Lower leg skin (tissue), 4 donors: ENCODE results near the gene HSD17B2. TPM values are rescaled to one million over a fixed set of nuclear protein-coding genes. Genes with fewer than 3 reads are reported as not detected.

ENCODE experiments used
- DNase-seq, 2 donors: peaks; one replicate each; pipeline ENCODE4 v3.0.0-alpha.2; 2019; ENCODE audit warnings: low spot score in 2 of 2
- H3K4me3 ChIP-seq: fragments of 200-600 bp; sonication (generic); 2 replicates; pipeline ENCODE4 v1.5.1; 2017; ENCODE audit warnings: mild to moderate bottlenecking, low read depth; ENCODE audit not compliant: poor library complexity, severe bottlenecking
- CTCF ChIP-seq, 3 donors: fragments of 450-650 bp; IDR thresholded peaks; one replicate each; pipeline ENCODE4 v1.5.1; 2016; ENCODE audit warnings: antibody characterized with exemption in 3 of 3, mild to moderate bottlenecking in 3 of 3, moderate library complexity in 2 of 3
- POLR2A ChIP-seq, 2 donors: fragments of 450-650 bp; IDR thresholded peaks; one replicate each; pipeline ENCODE4 v1.6.1; 2016 to 2017; ENCODE audit warnings: antibody characterized with exemption in 2 of 2, mild to moderate bottlenecking in 1 of 2, moderate library complexity in 1 of 2
- WGBS, 2 donors: methylation state at CpG; one replicate each; pipeline ENCODE4 v1.1.5; 2018; 5-methylcytosine and 5-hydroxymethylcytosine counted together
- intact Hi-C: fragments of 100-400 bp; cut with DNase I; formaldehyde crosslinking; loops from one replicate; pipeline ENCODE4 v1.15.0; 2023; ENCODE audit warnings: low total_unique reads
- total RNA-seq, 4 donors: library from RNA; depleted of rRNA; stranded (reverse); fragments of >200 nt; gene quantifications; one replicate each; pipeline ENCODE4 v1.1.0, GENCODE V29; 2016

Gene HSD17B2
- total RNA-seq = 1 to 10 TPM in 3 of 4 donors, not detected in 1; 3.0 to 6.0 (median 5.2) TPM

- H3K4me3 ChIP-seq = no peak within 1 kb of the TSS
- WGBS, 2 donors = 70 to 74% methylated on average over 6 of the region's 6 CpGs
- DNase-seq = no peak
- intact Hi-C loops = loop anchor here (10.0 kb wide), 1 partner anchor 200 kb away; no protein-coding TSS in a partner anchor
- no peak for TF ChIP-seq CTCF (IDR thresholded peaks at IDR 0.05)
- TF ChIP-seq POLR2A (IDR thresholded peaks at IDR 0.05) = no peak
Observed at GRCh38 chr16:82034981-82035612, at the start of gene HSD17B2. Gene HSD17B2, plus strand, starts transcription at chr16:82035253. Its CDS starts 172 bp downstream, at chr16:82035425.

- no peak for DNase-seq
- TF ChIP-seq CTCF (IDR thresholded peaks at IDR 0.05) (no peak), POLR2A (IDR thresholded peaks at IDR 0.05) (no peak)
- WGBS, 2 donors = 85 to 86% methylated on average over 8 of the region's 8 CpGs
- intact Hi-C loops = no loop called here
- no peak overlapping the region for H3K4me3 ChIP-seq
Observed at GRCh38 chr16:81987121-81987520, 47.9 kb upstream of the HSD17B2 start.

GRCh38 chr16:81987706-81988105 is 47.3 kb upstream of the HSD17B2 start:
- WGBS, 2 donors = 69 to 86% methylated on average over 5 of the region's 5 CpGs
- intact Hi-C loops = no loop called here
- DNase-seq = no peak
- TF ChIP-seq CTCF (IDR thresholded peaks at IDR 0.05) (no peak), POLR2A (IDR thresholded peaks at IDR 0.05) (no peak)
- H3K4me3 ChIP-seq = no peak overlapping the region

GRCh38 chr16:81992859-81993258 is 42.2 kb upstream of the HSD17B2 start:
- intact Hi-C loops = no loop called here
- 39 to 74% methylated on average over 3 of the region's 3 CpGs for WGBS, 2 donors

GRCh38 chr16:81994485-81994884 is 40.6 kb upstream of the HSD17B2 start:
- WGBS, 2 donors = 66 to 85% methylated on average over 5 of the region's 5 CpGs

More at GRCh38 chr16:81992859-81993258, 42.2 kb upstream of the HSD17B2 start:
- no peak overlapping the region for H3K4me3 ChIP-seq
- no peak for TF ChIP-seq CTCF (IDR thresholded peaks at IDR 0.05)
- no peak for TF ChIP-seq POLR2A (IDR thresholded peaks at IDR 0.05)
- DNase-seq = no peak

More at GRCh38 chr16:81994485-81994884, 40.6 kb upstream of the HSD17B2 start:
- DNase-seq = no peak
- H3K4me3 ChIP-seq = no peak overlapping the region
- intact Hi-C loops = no loop called here
- no peak for TF ChIP-seq CTCF (IDR thresholded peaks at IDR 0.05)
- no peak for TF ChIP-seq POLR2A (IDR thresholded peaks at IDR 0.05)
